GM21423 (cell line): ENCODE data around the gene CRAT.
"Not testable (repeated sequence)": the region's sequence is repeated elsewhere in the genome, so short reads cannot be mapped to it uniquely, and the experiment has no call there.

Experiments
- ATAC-seq: cut with Tn5 transposase; IDR thresholded peaks from one replicate; pipeline ENCODE4 v1.9.1; 2021; ENCODE audit warnings: mild to moderate bottlenecking, moderate library complexity; ENCODE audit not compliant: unreplicated experiment

CRAT gene

GRCh38 chr9:129138476-129139232, 28.1 kb upstream of the CRAT start:
- no peak for ATAC-seq

DNA sequence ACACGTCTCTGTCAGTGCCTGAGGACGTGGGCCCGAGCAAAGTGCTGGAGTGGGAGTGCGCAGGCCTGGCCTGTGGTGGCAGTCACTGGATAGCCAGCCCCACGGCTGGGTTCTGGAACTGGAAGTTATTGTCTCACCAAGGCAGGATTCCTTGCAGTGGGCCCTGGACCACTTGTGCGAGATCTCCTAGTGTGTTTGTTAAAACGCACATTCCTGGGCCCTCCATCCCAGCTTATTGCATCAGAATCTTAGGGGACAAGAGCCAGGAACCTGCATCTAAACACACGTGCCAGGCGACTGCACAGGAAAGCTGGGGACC, 27.5 kb upstream of the CRAT start:
- no peak for ATAC-seq

GRCh38 chr9:129137292-129138143, 26.9 kb upstream of the CRAT start:
- ATAC-seq = no peak

- ATAC-seq = no peak
Measured at GRCh38 chr9:129136446-129137035, 25.9 kb upstream of the CRAT start.

DNA sequence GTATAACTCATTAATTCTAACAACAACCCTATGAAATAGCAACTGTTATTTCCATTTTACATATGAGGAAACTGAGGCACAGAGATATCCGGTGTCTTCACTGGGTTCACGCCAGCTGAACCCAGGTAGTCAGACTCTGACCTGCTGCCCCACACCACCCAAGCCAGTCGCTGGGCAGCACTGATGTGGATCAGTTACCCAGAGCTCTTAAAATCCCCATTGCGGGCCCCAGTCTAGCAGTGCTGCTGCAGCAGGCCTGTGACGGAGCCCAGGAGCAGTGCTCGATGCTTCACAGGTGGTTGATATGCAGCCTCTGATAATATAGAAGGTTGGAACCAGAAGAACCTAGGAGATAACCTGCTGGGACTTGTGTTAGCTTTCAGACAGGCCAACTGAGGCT, 24.9 kb upstream of the CRAT start:
- ATAC-seq = no peak

- no peak for ATAC-seq
Measured at GRCh38 chr9:129133082-129133481, 22.5 kb upstream of the CRAT start.

GRCh38 chr9:129131300-129132145, 20.9 kb upstream of the CRAT start:
- no peak for ATAC-seq

GRCh38 chr9:129130791-129131190, 20.2 kb upstream of the CRAT start:
- ATAC-seq = no peak

DNA sequence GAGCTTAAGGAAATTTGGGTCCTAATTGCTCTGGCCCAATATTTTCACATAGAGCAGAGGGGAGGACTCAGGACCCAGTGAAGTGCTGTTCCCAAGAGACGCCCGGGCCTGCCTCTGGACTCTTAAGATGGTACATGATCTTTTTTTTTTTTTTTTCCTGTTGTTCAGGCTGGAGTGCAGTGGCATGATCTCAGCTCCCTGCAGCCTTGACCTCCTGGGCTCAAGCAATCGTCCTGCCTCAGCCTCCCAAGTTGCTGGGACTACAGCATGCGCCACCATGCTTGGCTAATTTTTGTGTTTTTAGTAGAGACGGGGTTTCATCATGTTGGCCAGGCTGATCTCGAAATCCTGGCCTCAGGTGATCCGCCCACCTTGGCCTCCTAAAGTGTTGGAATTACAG, 19.7 kb upstream of the CRAT start:
- not testable (repeated sequence) for ATAC-seq

DNA sequence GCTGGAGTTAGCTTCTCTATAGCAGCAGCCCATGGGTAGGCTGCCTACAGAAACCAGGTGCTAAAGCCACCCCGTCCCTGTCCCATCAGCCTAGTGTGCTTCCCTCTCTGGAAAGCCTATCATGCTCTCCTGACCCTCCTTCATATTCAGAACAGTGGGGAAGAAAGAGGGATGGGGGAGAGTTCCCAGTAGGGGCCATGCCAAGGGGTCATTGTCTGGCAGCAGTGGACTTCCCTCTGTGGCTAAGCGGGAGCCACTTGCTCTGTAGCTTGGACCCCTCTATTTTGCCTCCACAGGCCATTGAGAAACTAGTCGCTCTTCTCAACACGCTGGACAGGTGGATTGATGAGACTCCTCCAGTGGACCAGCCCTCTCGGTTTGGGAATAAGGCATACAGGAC, 18.1 kb upstream of the CRAT start:
- ATAC-seq = no peak

DNA sequence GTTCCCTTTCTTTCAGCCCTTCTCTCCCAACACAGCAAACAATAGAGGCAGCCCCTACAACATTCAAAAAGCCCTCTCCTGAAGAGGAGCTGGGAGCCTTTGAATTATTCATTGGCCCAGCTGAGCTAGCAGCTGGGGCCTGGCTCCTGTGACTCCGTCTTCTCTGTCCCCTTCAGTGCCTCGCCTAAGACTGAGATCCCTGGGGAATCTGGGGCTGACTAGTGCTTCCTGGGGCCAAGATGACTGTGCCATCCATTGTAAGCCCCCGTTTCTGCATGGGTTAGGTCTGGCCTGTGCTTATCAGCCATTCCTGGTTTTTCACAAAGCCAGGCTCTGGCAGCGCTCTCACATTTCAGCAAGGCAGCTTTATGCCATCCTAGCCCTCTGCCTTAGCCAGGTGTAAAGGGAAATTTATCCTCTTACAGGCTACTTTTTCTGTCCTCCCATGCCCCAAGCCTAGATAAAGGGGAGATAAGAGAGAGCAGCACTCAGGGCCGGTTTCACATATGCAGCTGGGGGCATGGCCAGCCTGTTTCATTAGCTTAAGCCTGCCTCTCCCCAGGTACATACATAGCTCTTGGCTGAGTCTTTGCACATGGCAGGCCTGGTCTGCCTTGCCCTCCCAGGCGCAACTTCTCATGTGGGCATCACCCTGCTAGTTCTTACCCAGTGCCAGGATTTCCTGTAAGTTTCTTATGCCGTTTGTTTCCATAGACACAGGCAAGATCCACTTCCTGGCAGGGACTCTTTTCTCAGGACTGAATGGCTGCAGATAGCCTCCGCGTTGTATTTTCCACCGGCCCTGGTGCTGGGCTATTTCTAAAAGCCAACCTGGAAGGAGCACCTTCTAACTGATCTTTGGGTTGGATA, 16.4 kb upstream of the CRAT start:
- no peak for ATAC-seq

- no peak for ATAC-seq
Measured at GRCh38 chr9:129125478-129125877, 14.9 kb upstream of the CRAT start.

DNA sequence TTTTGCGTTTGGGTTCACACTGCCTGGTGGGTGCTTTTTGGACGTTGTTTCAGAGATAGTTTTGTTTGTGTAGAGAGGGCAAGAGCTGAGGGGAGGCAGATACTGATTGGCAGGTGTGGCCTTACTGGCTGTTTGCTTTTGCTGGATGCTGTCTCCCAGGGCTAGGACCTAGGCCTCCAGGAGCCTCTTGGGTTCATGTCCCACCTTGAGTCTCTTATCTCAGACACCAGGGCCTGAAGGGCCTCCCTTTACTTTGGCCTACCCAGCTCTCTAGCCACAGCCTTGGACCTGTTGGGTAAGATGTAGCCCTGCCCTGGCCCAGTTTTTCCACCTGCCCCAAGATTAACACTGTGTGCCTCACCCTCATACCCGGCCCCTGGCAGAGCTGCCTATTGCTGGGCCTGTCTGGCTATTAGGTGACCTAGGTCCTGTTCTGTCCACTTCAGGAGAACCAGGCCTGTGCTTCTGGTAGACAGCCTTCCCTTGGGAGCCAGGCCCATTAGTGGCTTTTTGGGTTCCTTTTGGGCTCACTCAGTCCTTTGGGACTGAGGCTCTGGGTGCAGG, 14.0 kb upstream of the CRAT start:
- ATAC-seq = no peak

- ATAC-seq = not testable (repeated sequence)
Measured at GRCh38 chr9:129122976-129123375, 12.4 kb upstream of the CRAT start.

DNA sequence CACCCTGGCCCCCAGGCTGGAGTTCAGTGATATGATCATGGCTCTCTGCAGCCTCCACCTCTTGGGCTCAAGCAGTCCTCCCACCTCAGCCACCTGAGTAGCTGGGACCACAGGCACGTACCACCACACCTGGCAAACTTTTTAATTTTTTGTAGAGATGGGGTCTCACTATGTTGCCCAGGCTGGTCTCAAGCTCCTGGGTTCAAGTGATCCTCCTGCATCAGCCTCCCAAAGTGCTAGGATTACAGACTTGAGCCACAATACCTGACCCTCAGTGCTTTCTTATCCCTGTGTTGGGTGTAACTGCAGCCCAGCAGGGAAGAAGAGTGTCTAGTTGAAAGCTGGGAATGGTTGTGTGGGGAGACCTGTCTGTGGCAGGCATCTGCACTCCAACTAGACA, 11.5 kb upstream of the CRAT start:
- ATAC-seq = no peak

GRCh38 chr9:129121483-129121882, 10.9 kb upstream of the CRAT start:
- ATAC-seq = no peak

- ATAC-seq = no peak
Measured at GRCh38 chr9:129118799-129119198, 8.2 kb upstream of the CRAT start.

GRCh38 chr9:129113645-129114304, 3.2 kb upstream of the CRAT start:
- ATAC-seq = no peak

DNA sequence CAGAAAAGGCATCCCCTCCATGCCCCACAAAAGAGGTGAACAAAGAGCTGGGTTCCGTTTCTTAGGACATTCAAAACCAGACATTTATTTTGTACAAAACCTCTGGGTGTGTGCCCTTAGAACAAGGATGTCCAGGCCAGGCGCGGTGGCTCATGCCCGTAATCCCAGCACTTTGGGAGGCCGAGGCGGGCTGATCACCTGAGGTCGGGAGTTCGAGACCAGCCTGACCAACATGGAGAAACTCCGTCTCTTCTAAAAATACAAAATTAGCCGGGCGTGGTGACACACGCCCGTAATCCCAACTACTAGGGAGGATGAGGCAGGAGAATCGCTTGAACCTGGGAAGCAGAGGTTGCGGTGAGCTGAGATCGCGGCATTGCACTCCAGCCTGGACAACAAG, 1.9 kb upstream of the CRAT start:
- ATAC-seq = not testable (repeated sequence)
